ENCODE results near the gene RP9. TPM values are rescaled to one million over a fixed set of nuclear protein-coding genes. Genes with fewer than 3 reads are reported as not detected.

Gene RP9
- total RNA-seq, 3 donors from 2014 or later, result 29.3 to 30.9 (median 30.6) TPM

- DNase-seq, result no peak
- Mint-ChIP-seq H3K27me3 (ENCODE audit: low read depth) (peaks cover 4% of the 10 kb centered on the region), H3K36me3 (ENCODE audit: insufficient read depth) (peaks cover 14% of the 10 kb centered on the region), H3K9me3 (no peaks in the 10 kb centered on the region), H3K4me3 (no peak overlapping the region), H3K4me1 (ENCODE audit: low read depth) (no peaks in the 10 kb centered on the region)
- no peak for ATAC-seq
Measured at GRCh38 chr7:33089142-33089541, 20.1 kb downstream of the RP9 start.

DNA sequence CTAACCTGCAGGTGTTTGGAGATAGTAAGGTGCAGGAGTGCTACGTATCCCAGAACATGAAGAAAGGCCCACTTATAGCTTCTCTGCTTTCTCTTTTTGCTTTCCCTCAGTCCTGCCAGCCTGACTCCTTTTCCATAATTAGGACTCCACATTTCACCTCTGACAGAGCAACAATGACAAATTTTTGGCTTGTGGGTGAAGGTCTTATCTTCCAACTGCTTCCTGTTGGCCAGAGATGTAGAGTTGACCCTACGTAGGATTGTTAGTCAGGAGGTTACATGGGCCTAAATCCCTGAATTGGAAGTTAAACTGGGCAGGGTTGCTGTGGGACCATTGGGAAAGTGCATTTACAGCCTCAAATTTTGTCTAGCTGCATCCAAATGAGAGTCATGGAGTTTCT lies 21.3 kb downstream of the RP9 start:
- Mint-ChIP-seq H3K4me3 (no peak overlapping the region), H3K9me3 (no peaks in the 10 kb centered on the region), H3K4me1 (ENCODE audit: low read depth) (no peaks in the 10 kb centered on the region), H3K36me3 (ENCODE audit: insufficient read depth) (peaks cover 5% of the 10 kb centered on the region), H3K27me3 (ENCODE audit: low read depth) (peaks cover 4% of the 10 kb centered on the region)
- DNase-seq, result no peak
- ATAC-seq, result no peak

DNA sequence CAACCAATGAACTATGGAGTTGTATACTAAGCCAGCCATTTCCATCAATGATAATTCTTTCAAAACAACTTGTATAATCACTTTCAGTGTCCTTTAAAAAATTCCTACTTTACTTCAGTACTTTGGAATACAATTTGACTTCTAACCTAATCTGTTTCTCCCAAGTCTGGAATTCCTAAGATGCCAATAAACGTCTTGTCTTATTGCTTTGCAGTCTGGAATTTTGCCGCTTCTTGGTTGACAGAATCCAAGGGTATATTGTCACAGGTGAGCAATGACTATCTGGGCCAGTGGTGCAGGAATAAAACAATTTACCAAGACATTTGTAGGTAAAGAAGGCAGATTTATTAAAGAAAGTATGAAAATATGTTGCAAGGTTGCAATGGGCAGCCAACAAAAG lies 21.8 kb downstream of the RP9 start:
- H3K4me3 Mint-ChIP-seq, result no peak overlapping the region
- no peaks in the 10 kb centered on the region for H3K9me3 Mint-ChIP-seq
- ATAC-seq, result no peak

GRCh38 chr7:33079763-33080690 lies 29.2 kb downstream of the RP9 start:
- Mint-ChIP-seq H3K4me1 (ENCODE audit: low read depth) (peaks cover 14% of the 10 kb centered on the region), H3K27me3 (ENCODE audit: low read depth) (peaks cover 5% of the 10 kb centered on the region), H3K36me3 (ENCODE audit: insufficient read depth) (no peaks in the 10 kb centered on the region), H3K9me3 (no peaks in the 10 kb centered on the region), H3K4me3 (no peak overlapping the region)
- no peak for DNase-seq
- no peak for ATAC-seq

More for the DNA sequence above, 21.8 kb downstream of the RP9 start:
- no peak for DNase-seq
- no peaks in the 10 kb centered on the region for H3K36me3 Mint-ChIP-seq (ENCODE audit: insufficient read depth)
- H3K4me1 Mint-ChIP-seq (ENCODE audit: low read depth), result no peaks in the 10 kb centered on the region
- peaks cover 4% of the 10 kb centered on the region for H3K27me3 Mint-ChIP-seq (ENCODE audit: low read depth)

- ATAC-seq, result no peak
Measured at GRCh38 chr7:33079096-33079495, 30.1 kb downstream of the RP9 start.

DNA sequence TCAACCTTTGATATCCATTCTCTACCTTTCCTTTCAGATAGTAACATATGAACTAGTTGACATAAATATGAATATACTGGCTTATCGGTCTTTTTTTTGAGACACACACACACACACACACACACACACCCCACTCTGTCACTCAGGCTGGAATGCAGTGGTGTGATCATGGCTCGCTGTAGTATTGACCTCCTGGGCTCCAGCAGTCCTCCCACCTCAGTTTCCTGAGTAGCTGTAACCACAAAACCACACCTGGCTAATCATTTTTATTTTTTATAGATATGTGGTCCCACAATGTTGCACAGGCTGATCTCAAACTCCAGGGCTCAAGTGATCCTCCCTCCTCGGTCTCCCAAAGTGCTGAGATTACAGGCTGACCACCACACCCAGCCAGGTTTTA lies 32.5 kb downstream of the RP9 start:
- H3K4me3 Mint-ChIP-seq, result no peak overlapping the region
- no peaks in the 10 kb centered on the region for H3K9me3 Mint-ChIP-seq
- no peaks in the 10 kb centered on the region for H3K36me3 Mint-ChIP-seq (ENCODE audit: insufficient read depth)
- peaks cover 14% of the 10 kb centered on the region for H3K4me1 Mint-ChIP-seq (ENCODE audit: low read depth)
- DNase-seq (no peak), ATAC-seq (no peak)
- H3K27me3 Mint-ChIP-seq (ENCODE audit: low read depth), result peaks cover 13% of the 10 kb centered on the region

More at GRCh38 chr7:33079096-33079495, 30.1 kb downstream of the RP9 start:
- H3K27me3 Mint-ChIP-seq (ENCODE audit: low read depth), result peaks cover 2% of the 10 kb centered on the region
- H3K4me1 Mint-ChIP-seq (ENCODE audit: low read depth), result peaks cover 14% of the 10 kb centered on the region
- no peak for DNase-seq
- H3K9me3 Mint-ChIP-seq, result no peaks in the 10 kb centered on the region
- no peaks in the 10 kb centered on the region for H3K36me3 Mint-ChIP-seq (ENCODE audit: insufficient read depth)
- no peak overlapping the region for H3K4me3 Mint-ChIP-seq

DNA sequence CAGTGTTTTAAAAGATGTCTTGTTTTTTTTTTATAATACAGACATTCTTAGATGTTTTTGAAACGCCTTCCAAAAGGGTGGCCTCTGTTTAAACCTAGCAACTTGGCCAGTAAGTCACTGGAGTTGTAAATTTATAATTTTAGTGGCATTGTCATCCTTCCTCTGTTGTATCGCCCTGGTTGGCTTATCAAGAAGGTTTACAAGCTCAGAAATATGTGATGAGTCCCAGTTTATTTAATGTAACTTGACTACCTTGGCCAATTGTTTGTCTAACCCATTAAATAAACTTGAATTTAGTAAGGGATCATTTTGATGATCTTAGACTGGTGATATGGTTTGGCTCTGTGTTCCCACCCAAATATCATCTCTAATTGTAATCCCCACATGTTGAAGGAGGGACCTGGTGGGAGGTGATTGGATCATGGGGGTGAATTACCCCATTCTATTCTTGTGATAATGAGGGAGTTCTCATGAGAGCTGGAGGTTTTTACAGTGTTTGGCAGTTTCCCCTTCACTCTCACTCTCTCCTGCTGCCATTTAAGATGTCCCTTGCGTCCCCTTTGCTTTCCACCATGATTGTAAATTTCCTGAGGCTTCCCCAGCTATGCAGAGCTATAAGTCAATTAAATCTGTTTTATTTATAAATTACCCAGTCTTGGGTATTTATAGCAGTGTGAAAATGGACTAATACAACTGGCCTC lies 33.2 kb downstream of the RP9 start:
- peaks cover 13% of the 10 kb centered on the region for H3K27me3 Mint-ChIP-seq (ENCODE audit: low read depth)
- H3K9me3 Mint-ChIP-seq, result peaks cover 1% of the 10 kb centered on the region
- peaks cover 14% of the 10 kb centered on the region for H3K4me1 Mint-ChIP-seq (ENCODE audit: low read depth)
- no peak overlapping the region for H3K4me3 Mint-ChIP-seq
- ATAC-seq, result no peak
- H3K36me3 Mint-ChIP-seq (ENCODE audit: insufficient read depth), result no peaks in the 10 kb centered on the region
- no peak for DNase-seq

DNA sequence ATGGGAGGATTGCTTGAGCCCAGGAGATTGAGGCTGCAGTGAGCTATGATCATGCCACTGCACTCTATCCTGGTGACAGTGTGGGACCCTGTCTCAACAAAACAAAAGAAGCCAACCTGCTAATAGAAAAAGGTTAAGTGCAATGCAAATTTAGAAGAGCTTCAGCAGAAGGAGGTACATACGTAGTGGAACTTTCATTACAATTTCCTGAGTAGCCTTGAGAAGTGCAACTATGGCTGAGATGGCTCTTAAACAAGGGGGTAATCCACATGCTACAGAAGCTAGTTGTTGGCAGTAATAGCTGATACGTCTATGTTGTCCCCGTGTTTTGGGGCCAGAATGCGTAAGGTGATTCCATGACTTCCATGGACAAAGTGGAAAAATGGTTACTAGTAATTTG lies 36.0 kb downstream of the RP9 start:
- ATAC-seq (no peak), DNase-seq (no peak)
- Mint-ChIP-seq H3K4me3 (no peak overlapping the region), H3K9me3 (peaks cover 17% of the 10 kb centered on the region), H3K36me3 (ENCODE audit: insufficient read depth) (no peaks in the 10 kb centered on the region), H3K4me1 (ENCODE audit: low read depth) (peaks cover 14% of the 10 kb centered on the region), H3K27me3 (ENCODE audit: low read depth) (peaks cover 10% of the 10 kb centered on the region)

GRCh38 chr7:33072471-33072870 lies 36.7 kb downstream of the RP9 start:
- H3K27me3 Mint-ChIP-seq (ENCODE audit: low read depth), result peaks cover 10% of the 10 kb centered on the region
- no peak for DNase-seq
- no peak overlapping the region for H3K4me3 Mint-ChIP-seq
- H3K4me1 Mint-ChIP-seq (ENCODE audit: low read depth), result peaks cover 11% of the 10 kb centered on the region
- no peak for ATAC-seq
- H3K36me3 Mint-ChIP-seq (ENCODE audit: insufficient read depth), result no peaks in the 10 kb centered on the region
- peaks cover 17% of the 10 kb centered on the region for H3K9me3 Mint-ChIP-seq

GRCh38 chr7:33070831-33071230 lies 38.4 kb downstream of the RP9 start:
- Mint-ChIP-seq H3K4me1 (ENCODE audit: low read depth) (no peaks in the 10 kb centered on the region), H3K4me3 (no peak overlapping the region), H3K36me3 (ENCODE audit: insufficient read depth) (peaks cover 5% of the 10 kb centered on the region), H3K9me3 (peaks cover 24% of the 10 kb centered on the region), H3K27me3 (ENCODE audit: low read depth) (peaks cover 13% of the 10 kb centered on the region)
- ATAC-seq, result no peak
- no peak for DNase-seq

GRCh38 chr7:33070277-33070676 lies 38.9 kb downstream of the RP9 start:
- no peak overlapping the region for H3K4me3 Mint-ChIP-seq
- H3K9me3 Mint-ChIP-seq, result peaks cover 25% of the 10 kb centered on the region
- ATAC-seq (no peak), DNase-seq (no peak)
- H3K27me3 Mint-ChIP-seq (ENCODE audit: low read depth), result peaks cover 13% of the 10 kb centered on the region
- H3K36me3 Mint-ChIP-seq (ENCODE audit: insufficient read depth), result peaks cover 6% of the 10 kb centered on the region
- no peaks in the 10 kb centered on the region for H3K4me1 Mint-ChIP-seq (ENCODE audit: low read depth)

DNA sequence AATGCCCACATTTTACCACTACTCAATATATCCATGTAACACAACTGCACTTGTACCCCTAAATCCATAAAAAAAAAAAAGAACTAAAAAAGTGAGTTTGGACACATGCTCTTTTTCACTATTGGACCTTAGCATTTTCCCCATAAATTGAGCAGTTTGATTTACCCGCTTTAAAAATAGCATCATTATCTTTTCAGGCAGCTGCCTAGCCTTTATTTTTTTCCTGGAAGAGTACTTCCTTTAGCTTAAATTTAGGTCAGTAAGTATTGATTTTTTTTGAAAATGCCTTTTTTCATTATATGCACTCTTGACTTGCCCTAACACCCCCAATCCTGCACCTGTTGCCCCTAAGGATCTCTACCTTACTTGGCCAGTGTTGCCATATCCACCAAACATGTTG lies 41.3 kb downstream of the RP9 start:
- Mint-ChIP-seq H3K9me3 (peaks cover 25% of the 10 kb centered on the region), H3K36me3 (ENCODE audit: insufficient read depth) (peaks cover 6% of the 10 kb centered on the region), H3K4me1 (ENCODE audit: low read depth) (peaks cover 8% of the 10 kb centered on the region), H3K4me3 (no peak overlapping the region), H3K27me3 (ENCODE audit: low read depth) (peaks cover 5% of the 10 kb centered on the region)
- ATAC-seq (no peak), DNase-seq (no peak)

DNA sequence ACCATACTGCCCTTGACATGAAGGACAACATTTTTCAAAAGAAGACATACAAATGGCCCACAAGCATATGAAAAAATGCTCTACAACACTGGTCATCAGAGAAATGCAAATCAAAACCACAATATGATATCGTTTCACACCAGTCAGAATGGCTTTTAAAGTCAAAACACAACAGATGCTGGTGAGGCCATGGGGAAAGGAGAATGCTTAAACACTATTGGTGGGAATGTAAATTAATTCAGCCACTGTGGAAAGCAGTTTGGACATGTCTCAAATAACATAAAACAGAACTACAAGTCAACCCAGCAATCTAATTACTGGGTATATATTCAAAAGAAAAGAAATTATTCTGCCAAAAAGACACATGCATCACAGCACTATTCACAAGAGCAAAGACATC lies 42.4 kb downstream of the RP9 start:
- Mint-ChIP-seq H3K36me3 (ENCODE audit: insufficient read depth) (peaks cover 6% of the 10 kb centered on the region), H3K4me1 (ENCODE audit: low read depth) (peaks cover 8% of the 10 kb centered on the region), H3K4me3 (no peak overlapping the region), H3K9me3 (peaks cover 25% of the 10 kb centered on the region), H3K27me3 (ENCODE audit: low read depth) (peaks cover 3% of the 10 kb centered on the region)
- ATAC-seq (no peak), DNase-seq (no peak)

- Mint-ChIP-seq H3K9me3 (peaks cover 24% of the 10 kb centered on the region), H3K36me3 (ENCODE audit: insufficient read depth) (peaks cover 6% of the 10 kb centered on the region), H3K4me3 (no peak overlapping the region), H3K27me3 (ENCODE audit: low read depth) (peaks cover 3% of the 10 kb centered on the region), H3K4me1 (ENCODE audit: low read depth) (peaks cover 9% of the 10 kb centered on the region)
- no peak for DNase-seq
- ATAC-seq, result no peak
Measured at GRCh38 chr7:33065981-33066380, 43.2 kb downstream of the RP9 start.
